ENCODE data around the gene CHCHD6.

Gene CHCHD6

DNA sequence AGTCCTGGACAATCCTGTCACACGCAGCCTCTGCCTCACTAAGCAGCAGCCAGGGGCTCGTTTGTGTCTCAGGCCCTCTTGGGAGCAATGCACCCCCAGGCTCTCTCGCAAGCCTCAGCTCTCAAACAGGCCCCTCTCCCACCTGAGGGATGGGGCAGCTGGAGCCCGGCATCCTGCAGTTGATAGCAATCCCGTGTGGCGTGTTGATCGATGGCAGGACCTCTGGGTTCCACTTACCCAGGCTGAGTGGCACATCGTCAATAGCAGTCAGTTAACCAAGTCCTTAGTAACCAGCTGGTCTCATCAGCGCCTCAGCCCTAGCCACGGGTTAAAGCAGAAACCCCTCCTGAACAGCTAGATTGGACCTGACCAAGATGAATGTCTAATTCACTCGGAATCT, 242.4 kb downstream of the CHCHD6 start:
- Histone ChIP-seq H3K36me3 (peaks cover 0 to 9% (median 0%) of the 10 kb centered on the region in 3 donors), H3K27me3 (no peaks in the 10 kb centered on the region), H3K27ac (no peak overlapping the region), H3K4me1 (no peaks in the 10 kb centered on the region), H3K4me3 (no peak overlapping the region), H3K9me3 (no peaks in the 10 kb centered on the region)
- DNase-seq, result no peak
- TF ChIP-seq CTCF (IDR thresholded peaks at IDR 0.05), result no peak
- intact Hi-C loops (cut with DNase I; ENCODE audit: low total_unique reads), result no loop called here

DNA sequence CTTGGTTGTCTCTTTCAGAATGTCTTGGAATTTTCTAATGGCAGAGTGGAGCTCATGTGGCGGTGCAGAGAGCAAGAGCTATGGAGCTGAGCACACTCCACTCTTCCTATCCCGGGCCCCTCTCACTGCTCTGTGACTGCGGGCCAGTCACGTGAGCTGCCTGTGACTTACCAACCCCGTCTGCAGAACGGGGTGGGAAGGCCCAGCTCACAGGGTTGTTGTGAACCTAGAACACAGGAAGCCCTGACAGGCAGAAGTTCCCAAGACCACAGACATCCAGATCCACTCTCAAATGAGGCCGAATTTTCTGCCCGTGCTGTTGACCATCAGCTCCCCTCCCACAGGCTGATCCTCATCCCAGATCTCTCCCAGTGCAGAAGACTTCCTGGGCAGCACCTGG, 243.4 kb downstream of the CHCHD6 start:
- Histone ChIP-seq H3K27ac (no peak overlapping the region), H3K4me1 (no peaks in the 10 kb centered on the region), H3K4me3 (no peak overlapping the region), H3K36me3 (peaks cover 0 to 9% (median 0%) of the 10 kb centered on the region in 3 donors), H3K27me3 (no peaks in the 10 kb centered on the region), H3K9me3 (no peaks in the 10 kb centered on the region)
- no peak for DNase-seq
- TF ChIP-seq CTCF (IDR thresholded peaks at IDR 0.05), result no peak
- intact Hi-C loops (cut with DNase I; ENCODE audit: low total_unique reads), result no loop called here

GRCh38 chr3:126948980-126949535, 245.0 kb downstream of the CHCHD6 start:
- H3K27me3 ChIP-seq, result no peaks in the 10 kb centered on the region
- H3K4me3 ChIP-seq, result no peak overlapping the region
- peaks cover 0 to 9% (median 0%) of the 10 kb centered on the region in 3 donors for H3K36me3 ChIP-seq
- TF ChIP-seq CTCF (IDR thresholded peaks at IDR 0.05), result no peak
- H3K27ac ChIP-seq, result no peak overlapping the region
- H3K4me1 ChIP-seq, result no peaks in the 10 kb centered on the region
- DNase-seq, result no peak
- intact Hi-C loops (cut with DNase I; ENCODE audit: low total_unique reads), result no loop called here
- H3K9me3 ChIP-seq, result no peaks in the 10 kb centered on the region

DNA sequence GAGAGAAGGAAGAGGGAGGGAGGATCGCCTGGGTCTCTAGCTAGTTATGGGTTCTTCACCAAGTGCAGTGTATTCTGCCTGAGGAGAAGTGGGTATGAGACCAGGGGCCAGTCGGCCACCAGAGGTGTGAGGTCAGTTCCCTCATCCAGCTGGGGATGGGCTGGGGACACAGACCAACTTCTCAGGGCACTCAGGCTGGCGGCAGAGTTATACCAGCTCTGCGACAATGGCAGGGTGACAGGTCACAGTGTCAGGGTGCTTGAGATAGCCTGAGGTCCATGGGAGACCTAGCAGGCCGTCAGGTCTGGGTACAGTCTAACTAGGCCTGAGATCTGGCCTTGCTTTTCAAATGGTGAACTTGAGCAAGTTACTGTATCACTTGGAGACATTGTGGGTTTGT, 247.5 kb downstream of the CHCHD6 start:
- Histone ChIP-seq H3K4me3 (no peak overlapping the region), H3K4me1 (no peaks in the 10 kb centered on the region), H3K9me3 (no peaks in the 10 kb centered on the region), H3K27ac (no peak overlapping the region), H3K36me3 (peaks cover 0 to 9% (median 0%) of the 10 kb centered on the region in 3 donors), H3K27me3 (no peaks in the 10 kb centered on the region)
- intact Hi-C loops (cut with DNase I; ENCODE audit: low total_unique reads), result no loop called here
- no peak for TF ChIP-seq CTCF (IDR thresholded peaks at IDR 0.05)
- peak in 1 of 2 donors; percentile 33 for DNase-seq

GRCh38 chr3:126952261-126952982, 248.4 kb downstream of the CHCHD6 start:
- Histone ChIP-seq H3K27ac (no peak overlapping the region), H3K36me3 (peaks cover 0 to 9% (median 0%) of the 10 kb centered on the region in 3 donors), H3K4me3 (no peak overlapping the region), H3K27me3 (no peaks in the 10 kb centered on the region), H3K9me3 (no peaks in the 10 kb centered on the region), H3K4me1 (no peaks in the 10 kb centered on the region)
- intact Hi-C loops (cut with DNase I; ENCODE audit: low total_unique reads), result no loop called here
- peak in 1 of 2 donors; percentile 61 for DNase-seq
- TF ChIP-seq CTCF (IDR thresholded peaks at IDR 0.05), result no peak
